Measurements from ENCODE around the gene DAGLA. TPM values are rescaled to one million over a fixed set of nuclear protein-coding genes. Genes with fewer than 3 reads are reported as not detected.

DAGLA gene
- total and polyA plus RNA-seq, 10 donors = 0.27 to 5.0 (median 3.3) TPM

- intact Hi-C loops (cut with DNase I; ENCODE audit: low total_unique reads) = no loop called here
- H3K27ac ChIP-seq = peak overlapping the region in 4 of 8 donors; percentile 73 to 80 (median 78)
- H3K27me3 ChIP-seq (replicated peaks in 1 of 7) = no peaks in the 10 kb centered on the region
- no peaks in the 10 kb centered on the region for H3K36me3 ChIP-seq
- WGBS, 5 donors = 46 to 78% (median 69%) methylated on average over 7 to 8 of the region's 8 CpGs
- peaks cover 0 to 81% (median 51%) of the 10 kb centered on the region in 6 donors for H3K4me1 ChIP-seq
- peak overlapping the region in 1 of 8 donors; percentile 46 for H3K4me3 ChIP-seq
- TF ChIP-seq CTCF (IDR thresholded peaks at IDR 0.05 in 8 of 11, conservative IDR thresholded peaks at IDR 0.05 in 3 of 11) (no peak), POLR2A (IDR thresholded peaks at IDR 0.05) (no peak), POLR2AphosphoS5 (IDR thresholded peaks at IDR 0.05) (no peak)
- DNase-seq = no peak
- no peaks in the 10 kb centered on the region for H3K9me3 ChIP-seq
These were observed 16.4 kb downstream of the DAGLA start for GRCh38 chr11:61696602-61697001.

DNA sequence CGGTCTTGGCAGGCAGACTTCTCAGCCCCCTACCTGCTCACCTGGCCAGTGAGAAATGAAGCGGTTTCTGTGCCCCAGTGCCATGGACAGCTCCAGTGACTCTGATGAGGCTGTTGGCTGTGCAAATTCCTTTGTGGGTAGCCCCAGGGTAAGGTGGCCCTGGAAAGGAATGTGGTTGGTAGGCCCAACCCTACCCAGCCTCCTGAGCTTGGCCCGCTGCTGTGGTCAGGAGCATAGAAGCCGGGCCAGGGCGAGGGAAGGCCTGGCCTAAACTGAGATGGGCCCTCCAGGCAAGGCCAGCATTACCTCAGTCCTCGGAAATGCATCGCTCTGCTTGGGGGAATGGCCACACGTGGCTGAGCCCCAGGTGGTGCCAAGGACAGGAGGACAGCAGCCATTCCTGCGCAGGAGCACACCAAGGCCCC, 16.9 kb downstream of the DAGLA start:
- Histone ChIP-seq H3K4me3 (no peak overlapping the region), H3K9me3 (no peaks in the 10 kb centered on the region), H3K27me3 (replicated peaks in 1 of 7) (no peaks in the 10 kb centered on the region), H3K4me1 (peaks cover 0 to 85% (median 51%) of the 10 kb centered on the region in 6 donors), H3K27ac (peak overlapping the region in 3 of 8 donors; percentile 73 to 80 (median 77)), H3K36me3 (no peaks in the 10 kb centered on the region)
- 79 to 91% (median 86%) methylated on average over 9 of the region's 9 CpGs for WGBS, 5 donors
- intact Hi-C loops (cut with DNase I; ENCODE audit: low total_unique reads) = no loop called here
- no peak for DNase-seq
- no peak for TF ChIP-seq POLR2AphosphoS5 (IDR thresholded peaks at IDR 0.05)
- no peak for TF ChIP-seq POLR2A (IDR thresholded peaks at IDR 0.05)
- no peak for TF ChIP-seq CTCF (IDR thresholded peaks at IDR 0.05 in 8 of 11, conservative IDR thresholded peaks at IDR 0.05 in 3 of 11)

- Histone ChIP-seq H3K9me3 (no peaks in the 10 kb centered on the region), H3K27me3 (replicated peaks in 1 of 7) (no peaks in the 10 kb centered on the region), H3K4me3 (no peak overlapping the region), H3K36me3 (no peaks in the 10 kb centered on the region), H3K4me1 (peaks cover 0 to 92% (median 55%) of the 10 kb centered on the region in 6 donors), H3K27ac (peak overlapping the region in 4 of 8 donors; percentile 11 to 80 (median 22))
- 67 to 96% (median 85%) methylated on average over 1 of the region's 1 CpG for WGBS, 5 donors
- intact Hi-C loops (cut with DNase I; ENCODE audit: low total_unique reads) = no loop called here
- TF ChIP-seq POLR2AphosphoS5 (IDR thresholded peaks at IDR 0.05) (no peak), CTCF (IDR thresholded peaks at IDR 0.05 in 8 of 11, conservative IDR thresholded peaks at IDR 0.05 in 3 of 11) (no peak), POLR2A (IDR thresholded peaks at IDR 0.05) (no peak)
- DNase-seq = no peak
These were observed 17.6 kb downstream of the DAGLA start for GRCh38 chr11:61697764-61698163.

DNA sequence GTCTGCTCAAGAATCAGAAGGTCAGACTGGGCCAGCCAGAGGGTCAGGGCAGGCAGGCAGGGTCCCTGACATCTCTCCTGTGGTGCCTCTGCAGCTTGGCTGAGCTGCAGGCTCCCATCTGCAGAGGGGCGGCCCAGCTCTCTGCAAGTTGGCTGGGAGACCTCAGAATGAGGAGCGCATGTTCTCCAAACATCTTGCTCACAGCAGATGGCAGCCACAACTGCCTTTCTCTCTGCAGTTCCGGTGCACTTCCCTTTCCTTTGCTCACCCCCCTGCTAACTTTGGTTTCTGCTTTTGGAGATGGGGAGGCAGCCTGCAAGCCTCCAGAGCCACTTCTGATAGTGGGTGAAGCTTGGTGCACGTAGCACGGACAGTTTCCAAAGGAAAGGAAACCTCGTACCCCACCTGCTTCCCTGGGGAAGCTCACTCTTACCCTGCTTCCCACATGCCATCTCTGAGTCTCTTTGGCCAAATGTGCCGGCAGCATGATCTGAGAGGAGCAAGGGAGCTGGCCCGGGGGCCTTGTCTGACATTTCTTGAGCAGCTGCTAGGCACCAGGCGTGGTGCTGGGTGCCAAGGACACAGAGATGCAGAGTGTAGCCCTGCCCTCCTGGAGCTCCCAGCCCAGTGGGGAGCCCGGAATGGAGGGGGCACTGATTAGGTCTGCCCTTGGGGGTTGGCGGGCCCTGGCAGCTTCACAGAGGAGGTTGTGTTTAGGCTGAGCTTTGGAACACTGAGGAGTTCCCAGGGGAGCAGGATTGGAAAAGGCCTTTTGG, 18.2 kb downstream of the DAGLA start:
- Histone ChIP-seq H3K4me3 (no peak overlapping the region), H3K27me3 (replicated peaks in 1 of 7) (no peaks in the 10 kb centered on the region), H3K4me1 (peaks cover 0 to 98% (median 58%) of the 10 kb centered on the region in 6 donors), H3K27ac (peak overlapping the region in 4 of 8 donors; percentile 11 to 80 (median 22)), H3K9me3 (no peaks in the 10 kb centered on the region), H3K36me3 (no peaks in the 10 kb centered on the region)
- DNase-seq = no peak
- 32 to 49% (median 45%) methylated on average over 10 to 11 of the region's 11 CpGs for WGBS, 5 donors
- intact Hi-C loops (cut with DNase I; ENCODE audit: low total_unique reads) = no loop called here
- TF ChIP-seq POLR2AphosphoS5 (IDR thresholded peaks at IDR 0.05) (peak in 1 of 3 donors; percentile 10), POLR2A (IDR thresholded peaks at IDR 0.05) (no peak)
